NCI-H1436 (cell line): Measurements from ENCODE around the gene CDK1.

Experiments
- DNase-seq: peaks from one replicate; lab custom pipeline; 2025; lab: John Stamatoyannopoulos, UW

Gene CDK1

DNA sequence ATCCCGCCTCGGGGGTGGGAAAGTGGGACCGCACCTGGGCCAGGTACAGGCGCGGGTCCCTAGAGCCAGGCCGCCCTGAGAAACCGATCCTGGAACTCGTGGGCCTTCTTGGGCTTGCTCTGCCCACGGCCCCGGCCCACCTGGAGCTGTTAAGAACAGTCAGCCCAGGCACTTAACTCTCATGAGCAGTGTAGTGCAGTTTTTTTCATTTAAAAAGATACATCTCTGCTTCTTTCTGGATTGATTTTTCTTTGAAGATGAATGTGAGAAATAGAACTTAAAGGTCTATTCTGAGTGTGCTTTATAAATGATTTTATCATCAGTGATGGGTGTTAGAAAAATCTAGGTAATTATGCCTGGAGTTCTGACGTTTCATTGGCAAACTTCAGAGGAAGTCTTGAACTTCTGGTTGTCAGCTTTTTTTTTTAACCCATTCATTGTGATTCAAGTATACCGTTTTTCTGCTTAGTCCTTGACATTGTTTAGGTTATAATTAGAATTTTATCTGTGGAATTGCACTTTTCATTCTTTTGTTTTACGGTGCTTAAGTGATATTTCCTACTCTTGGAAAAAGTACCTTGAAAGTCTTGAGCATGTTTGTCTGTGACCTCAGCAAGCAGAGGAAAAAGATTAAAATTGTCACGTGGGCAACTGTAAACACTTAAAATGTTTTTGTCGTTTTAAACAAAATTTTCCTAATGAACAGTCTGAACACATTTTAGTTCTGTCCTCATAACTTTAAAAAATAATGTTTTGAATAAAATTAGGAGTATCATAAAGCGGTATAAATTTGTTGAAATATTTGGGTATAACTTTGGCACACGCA, 906 bp downstream of the CDK1 start:
- DNase-seq, result no peak

DNA sequence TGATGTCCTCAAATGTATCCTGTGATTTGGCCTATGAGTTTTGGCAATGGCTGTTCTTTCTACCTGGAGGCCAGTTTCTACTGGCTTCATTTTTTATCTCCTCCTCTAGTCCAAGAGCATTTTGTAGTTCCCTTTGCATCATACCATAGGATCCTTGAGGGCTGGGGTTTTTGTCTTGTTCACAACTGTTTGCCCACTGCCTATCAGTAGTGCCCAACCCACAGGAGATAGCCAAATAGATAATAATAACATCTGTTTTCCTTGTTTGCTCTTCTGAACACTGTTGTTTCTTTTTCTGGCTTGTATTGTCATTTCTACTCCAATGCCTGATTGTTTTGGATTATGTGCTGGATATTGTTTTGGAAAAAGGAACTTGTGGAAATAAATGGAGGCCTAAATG, 3.4 kb downstream of the CDK1 start:
- DNase-seq, result no peak

DNA sequence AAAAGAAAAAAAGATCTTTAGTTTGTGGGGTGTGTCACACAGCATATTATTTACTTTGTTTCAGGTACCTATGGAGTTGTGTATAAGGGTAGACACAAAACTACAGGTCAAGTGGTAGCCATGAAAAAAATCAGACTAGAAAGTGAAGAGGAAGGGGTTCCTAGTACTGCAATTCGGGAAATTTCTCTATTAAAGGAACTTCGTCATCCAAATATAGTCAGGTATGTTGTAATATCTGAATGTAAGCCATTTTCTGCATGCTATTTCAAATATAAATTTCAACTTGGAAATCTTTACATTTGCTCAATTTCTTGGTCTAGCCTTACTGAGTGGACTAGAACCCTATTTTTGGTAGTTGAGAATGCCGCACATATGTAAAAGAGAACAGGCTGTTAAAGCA, 6.4 kb downstream of the CDK1 start:
- DNase-seq, result no peak

DNA sequence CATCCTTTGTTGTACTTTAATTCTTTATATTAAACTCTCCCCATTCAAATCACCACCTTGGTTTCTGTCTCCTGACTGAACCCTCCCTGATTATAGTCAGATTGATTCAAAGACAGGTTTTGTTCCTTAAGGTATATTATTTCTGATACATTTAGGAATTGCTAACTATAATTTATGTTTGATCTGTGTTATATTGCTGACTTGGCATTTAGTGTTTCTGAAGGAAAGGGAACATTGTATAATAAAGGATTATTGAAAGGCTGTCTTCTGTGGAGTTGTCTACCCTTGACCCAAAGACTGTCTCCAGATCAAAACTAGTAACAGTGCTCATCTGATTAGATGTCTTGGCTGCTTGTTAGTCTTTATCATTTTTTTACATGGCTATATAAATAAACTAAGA, 10.3 kb downstream of the CDK1 start:
- DNase-seq, result no peak

DNA sequence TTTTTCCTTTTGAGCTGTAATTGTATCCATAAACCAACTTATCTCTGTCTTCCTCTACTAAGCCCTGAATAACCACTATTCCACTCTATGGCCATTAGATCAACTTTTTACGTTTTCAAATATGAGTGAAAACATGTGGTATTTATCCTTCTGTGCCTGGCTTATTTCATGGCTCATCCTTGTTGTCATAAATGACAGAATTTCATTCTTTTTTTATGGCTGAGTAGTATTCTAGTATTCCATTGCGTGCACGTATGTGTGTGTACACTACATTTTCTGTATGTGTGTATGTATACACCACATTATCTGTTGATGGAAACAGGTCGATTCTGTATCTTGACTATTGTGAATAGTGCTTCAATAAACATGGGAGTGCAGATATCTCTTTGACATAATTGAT, 11.1 kb downstream of the CDK1 start:
- no peak for DNase-seq

DNA sequence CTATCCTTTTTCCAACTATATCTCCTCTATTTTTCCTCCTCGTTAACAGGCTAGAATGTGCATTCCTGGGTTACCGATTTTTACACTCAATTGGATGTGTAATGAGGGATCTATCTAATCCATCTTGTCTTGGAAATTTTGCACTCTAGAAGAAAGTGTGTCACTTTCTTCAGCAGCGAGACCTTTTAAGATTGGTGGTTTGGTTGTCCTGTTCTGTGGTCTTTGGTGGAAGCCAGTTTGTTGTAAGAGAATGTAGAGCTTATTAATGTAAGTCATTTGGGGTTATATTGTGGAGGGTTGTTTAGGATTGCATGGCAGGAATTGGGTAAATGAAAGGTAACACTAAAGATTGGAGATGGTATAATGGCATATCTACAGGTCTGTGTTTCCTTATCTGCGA, 16.7 kb downstream of the CDK1 start:
- DNase-seq, result no peak

DNA sequence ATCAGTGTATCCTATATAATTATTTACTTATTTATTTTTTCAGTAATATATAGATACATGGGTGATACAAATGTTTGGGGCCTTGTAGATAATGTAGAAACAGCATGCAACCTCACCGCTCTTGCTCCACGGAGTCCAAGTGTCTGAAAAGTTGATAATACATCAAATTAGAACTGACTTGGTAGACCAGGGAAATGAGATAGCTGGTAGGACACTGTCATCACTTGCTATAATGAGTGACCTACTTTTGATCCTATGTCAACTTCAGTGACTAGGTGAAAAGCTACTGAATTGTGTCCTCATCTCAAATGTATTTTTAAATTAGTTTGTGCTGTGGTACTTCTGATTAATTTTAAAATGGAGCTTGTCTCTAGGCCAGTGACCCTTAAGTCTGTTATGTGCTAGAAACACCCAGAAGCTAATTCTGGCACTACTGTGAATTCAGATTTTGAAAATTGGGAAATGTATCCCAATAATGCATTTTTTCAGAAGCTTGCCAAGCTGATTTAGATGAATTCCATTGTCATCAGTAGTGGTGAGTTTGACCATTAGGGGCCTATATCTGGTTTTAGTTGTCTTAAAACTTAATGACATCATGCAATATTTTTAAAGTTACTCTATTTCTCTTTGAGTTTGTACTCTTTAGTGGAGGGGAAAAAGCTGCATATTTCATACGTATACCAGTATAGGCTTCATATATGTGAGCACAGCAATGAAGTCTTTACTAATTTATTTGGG, 17.4 kb downstream of the CDK1 start:
- DNase-seq, result no peak

DNA sequence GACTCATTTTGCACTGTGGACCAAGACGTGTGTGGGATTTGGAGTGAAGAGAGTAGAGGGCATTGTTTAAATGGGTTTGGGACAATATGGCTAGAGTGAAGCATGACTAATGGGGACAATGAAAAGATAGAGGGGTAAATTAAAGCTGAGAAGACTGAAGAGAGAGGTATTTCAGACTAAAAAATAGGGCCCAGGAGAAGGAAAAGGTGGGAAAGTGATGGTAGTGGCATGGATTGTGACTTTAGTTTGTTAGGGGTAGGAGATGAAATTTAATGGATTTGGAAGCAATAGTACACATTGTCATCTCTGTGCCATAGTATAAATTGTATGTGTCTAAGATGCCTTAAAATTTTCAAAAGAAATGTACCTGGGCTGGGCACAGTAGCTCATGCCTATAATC, 18.2 kb downstream of the CDK1 start:
- no peak for DNase-seq

DNA sequence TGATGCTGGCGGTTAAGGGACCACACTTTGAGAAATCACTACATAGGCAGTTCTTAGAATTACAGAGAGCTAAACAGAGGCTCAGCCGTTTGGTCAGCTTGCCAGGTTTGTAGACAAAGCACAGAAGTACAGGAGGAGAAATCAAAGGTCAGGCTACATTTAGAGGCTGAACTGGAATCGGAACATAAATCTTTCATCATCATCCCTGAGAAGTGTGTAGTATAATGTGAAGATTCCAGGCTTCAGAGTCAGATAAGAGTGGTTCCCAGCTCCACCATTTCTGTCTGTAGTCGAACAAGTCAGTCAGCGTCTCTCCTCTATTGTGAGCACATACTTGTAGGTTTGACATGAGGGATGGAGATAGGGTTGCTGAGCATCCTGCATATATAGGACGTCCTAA, 18.9 kb downstream of the CDK1 start:
- DNase-seq, result no peak

DNA sequence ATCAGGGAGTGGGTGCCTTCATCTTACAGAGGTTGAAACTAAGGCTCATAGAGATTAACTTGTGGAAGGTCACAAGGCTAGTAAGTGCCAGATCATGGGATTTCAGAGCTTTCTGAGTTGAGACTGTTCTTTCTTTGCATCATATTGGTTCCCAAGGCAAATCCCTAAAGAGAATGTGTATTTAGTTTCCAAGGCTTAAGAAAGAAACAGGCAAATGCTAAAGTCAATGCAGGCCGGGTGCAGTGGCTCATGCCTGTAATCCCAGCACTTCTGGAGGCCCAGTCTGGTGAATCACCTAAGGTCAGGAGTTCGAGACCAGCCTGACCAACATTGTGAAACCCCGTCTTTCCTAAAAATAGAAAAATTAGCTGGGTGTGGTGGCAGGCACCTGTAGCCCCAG, 19.8 kb downstream of the CDK1 start:
- DNase-seq, result no peak

DNA sequence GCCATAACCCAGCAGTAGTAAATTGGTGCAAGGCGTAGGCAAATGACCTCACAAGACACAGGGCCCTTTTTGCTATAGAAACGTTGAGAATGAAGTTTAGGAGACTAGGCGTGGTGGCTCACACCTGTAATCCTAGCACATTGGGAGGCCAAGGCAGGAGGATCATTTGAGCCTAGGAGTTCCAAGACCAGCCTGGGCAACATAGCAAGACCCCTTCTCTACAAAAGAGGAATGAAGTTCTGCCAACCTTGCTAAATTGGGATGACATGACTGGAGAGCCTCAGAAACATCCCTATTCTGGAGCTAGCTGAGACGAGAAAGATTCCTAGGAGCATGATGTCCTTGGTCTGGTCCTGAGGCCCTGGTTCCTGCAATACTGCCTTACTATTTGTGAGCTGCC, 20.6 kb downstream of the CDK1 start:
- DNase-seq, result no peak

DNA sequence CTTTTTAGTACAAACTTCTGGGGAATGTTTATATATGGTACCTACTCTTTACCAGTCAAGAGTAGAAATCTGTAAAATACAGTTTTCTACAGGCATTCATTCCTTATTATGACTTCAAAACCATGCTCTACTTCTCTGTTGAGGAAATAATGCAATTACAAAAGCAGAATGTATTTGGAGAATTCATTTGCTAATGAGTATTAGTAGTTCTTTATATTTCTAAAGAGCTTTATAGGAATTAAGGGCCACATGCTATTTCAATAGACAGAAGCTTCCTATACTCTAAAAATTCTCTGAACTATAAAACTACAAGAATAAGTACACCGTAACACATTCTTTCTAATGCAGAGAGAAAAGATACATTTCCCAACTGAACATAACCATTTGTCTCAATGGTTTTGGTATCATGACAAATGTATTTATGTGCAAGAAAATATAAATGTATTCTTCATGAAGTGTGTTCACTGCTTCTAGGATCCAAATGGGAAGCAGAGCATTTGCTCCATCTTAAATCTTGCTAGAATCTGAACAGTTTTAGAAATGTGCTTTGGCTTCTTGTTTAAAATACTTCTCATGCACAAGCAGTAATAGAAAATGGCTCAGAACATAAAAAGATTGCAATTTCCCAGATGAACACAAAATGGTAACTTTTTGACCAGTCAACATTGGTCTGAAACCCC, 21.8 kb downstream of the CDK1 start:
- no peak for DNase-seq

DNA sequence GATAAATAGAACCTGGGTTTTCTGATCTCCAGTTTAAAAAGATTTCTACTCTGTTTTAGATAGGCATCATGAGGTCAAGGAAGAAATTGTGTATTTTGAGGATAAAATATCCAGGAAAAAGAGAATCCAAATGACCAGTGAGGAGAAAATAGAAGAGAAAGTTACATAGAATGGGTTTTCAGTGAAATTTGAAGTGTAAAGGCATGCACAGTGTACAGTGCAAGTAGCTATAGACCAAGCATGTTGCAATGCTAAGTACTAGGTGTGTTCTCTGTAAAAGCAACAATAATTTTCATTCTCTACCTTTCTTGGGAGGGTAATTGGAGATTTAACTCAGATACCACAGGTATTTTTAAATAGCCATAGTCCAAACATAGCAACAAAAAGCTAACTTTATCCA, 22.6 kb downstream of the CDK1 start:
- no peak for DNase-seq

DNA sequence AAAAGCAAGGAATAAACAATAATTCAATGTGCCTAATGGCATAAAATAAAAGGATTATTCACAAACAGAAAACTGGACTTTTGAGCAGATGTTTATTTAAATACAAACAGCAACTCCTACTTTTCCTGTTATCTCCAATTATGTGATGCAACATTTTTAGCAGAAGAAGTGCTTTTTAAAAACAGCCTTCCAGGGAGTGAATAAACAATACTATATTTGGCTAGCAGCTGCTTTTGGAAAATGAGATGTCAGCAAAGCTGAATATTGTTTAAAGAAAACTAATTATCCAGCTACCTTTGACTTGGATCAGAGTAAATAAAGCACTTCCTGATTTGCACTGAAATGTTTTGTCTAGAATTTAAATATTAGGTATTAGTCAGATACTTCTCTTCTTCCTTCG, 23.2 kb downstream of the CDK1 start:
- DNase-seq, result no peak

DNA sequence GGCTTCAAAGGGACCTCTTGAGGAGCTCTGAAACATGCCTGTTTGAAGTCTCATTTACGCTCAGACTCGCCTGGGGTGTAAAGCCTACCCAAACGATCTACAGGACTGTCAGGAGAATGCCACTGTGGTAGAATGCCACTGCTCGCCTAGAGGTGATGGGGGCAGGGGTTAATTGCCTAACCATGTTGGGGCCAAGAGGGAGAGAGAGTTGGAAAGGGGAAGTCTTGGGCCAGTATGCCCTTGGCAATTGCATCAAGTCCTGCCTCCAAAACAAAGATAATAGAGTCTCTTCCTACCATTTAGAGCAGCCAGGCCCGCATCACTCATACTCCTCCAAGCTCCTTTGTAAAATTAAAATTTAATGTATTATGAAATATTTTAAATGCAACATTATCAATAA, 25.2 kb downstream of the CDK1 start:
- DNase-seq, result no peak

DNA sequence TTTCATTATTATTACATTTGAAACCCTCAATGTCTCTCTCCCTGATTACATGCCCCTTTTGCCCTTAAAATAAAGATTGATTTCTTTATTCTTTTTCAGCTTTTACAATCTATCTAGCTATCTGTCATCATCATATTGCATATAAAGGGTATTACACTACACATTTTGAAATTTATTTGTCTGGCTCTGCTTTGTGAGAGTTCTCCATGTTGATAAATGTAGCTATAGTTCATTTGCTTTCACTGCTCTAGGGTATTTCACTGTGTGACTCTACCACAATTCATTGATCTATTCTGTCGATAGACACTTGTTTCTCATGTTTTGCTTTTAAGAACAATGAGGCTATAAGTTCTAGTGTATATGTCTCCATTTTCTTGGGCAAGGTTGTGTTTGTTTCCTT, 25.6 kb downstream of the CDK1 start:
- no peak for DNase-seq

DNA sequence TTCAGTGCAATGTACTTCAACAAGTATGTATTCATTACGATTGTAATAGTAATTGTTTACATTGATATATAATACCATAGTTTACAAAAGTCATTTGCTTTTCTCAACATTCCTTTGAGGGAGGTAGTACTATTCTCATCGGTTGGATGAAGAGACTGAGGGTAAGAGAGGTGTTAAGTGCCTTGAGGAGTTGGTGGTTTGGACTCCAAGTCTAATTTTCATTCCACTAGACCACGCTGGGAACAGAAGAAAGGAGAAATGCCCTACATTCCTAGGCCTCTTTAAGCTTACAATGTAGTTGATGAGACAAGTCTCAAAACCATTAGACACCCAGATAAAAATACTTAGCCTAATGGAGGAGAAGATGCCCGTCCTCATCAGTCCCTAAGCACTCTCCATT, 28.6 kb downstream of the CDK1 start:
- no peak for DNase-seq

DNA sequence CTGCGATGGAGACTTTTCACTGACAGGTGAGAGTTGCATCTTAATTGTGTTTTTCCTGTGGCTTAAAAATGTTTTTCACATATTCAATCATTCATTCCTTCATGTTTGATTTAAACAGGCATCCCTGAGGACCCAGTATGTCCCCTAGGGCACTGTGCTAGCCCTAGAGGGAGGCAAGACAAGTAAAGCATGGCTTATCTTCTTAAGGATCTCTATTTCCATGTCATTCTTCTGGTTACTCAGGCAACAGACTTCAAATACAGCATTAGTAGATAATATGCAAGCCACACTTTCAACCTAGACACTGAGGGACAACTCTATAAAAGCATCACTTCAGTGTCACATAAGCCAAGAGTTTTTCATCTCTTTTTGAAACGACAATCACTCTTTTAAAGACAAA, 29.2 kb downstream of the CDK1 start:
- DNase-seq, result no peak

DNA sequence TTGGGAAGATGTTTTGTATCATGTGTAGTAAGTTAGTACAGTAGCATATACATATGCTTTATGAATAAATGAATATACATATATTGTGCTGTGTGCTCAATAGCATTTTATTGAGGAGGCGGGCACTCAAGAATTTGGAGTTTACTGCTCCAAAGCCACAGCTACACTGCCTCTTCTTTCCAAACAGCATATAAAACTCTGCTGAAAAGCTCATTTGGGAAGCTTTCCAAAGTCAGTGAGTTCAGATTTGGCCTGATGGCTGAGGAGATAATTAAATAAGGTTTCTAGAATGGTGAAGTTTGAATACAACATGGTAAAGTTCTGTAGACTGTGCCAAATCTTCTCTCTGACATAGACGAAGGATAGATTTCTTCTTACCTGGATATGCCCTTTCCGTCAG, 29.8 kb downstream of the CDK1 start:
- DNase-seq, result no peak

DNA sequence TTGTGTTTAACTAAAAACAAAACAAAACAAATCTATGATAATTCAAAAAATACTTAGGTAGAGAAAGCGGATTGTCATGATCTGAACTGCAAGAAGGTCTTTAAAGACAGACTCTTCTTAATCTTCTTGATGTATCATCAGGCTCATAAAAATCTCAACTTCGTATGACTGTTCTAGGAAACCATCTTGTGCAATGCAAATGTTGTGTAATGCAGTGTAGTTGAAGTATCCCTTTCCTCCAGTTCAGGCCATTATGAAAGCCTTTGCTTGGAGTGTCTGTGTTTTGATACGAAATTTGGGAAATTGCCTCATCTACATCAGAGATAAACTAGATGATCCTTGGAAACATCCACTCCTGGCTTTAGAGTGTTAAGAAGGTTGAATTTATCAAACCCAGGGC, 30.9 kb downstream of the CDK1 start:
- no peak for DNase-seq

DNA sequence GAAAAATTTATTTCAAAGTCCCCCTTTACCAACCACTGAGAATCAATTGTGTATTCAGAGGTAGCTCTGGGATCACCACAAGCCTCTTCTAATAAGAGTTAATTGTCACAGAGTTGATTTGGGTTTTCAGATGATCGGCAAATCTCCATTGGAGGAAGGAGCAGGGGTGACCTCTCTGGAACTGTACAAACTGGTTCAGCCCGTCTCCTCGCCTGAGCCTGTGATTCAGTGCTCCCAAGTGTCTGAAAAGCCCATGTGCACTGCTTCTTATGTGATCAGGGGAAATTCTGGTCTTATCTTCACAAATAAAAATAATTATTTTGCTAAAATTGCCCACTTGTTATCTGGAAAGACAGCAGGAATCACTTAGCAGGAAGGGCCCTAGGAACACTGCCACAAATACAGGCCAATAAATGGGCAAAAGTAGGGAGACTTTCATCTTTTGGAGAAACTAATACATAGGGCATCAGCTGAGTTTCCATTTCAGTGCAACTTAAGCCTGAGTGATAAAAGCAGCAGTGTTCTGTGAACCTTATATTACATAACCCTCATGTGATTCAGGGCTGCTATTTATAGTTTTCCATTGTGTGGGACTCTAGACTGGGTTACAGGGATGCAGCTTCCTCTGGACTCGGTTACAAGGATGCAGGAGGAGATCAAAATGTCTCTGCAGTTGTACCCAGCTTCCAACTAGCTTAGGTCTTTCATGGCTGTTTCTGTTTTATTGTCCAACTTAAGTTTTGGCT, 32.3 kb downstream of the CDK1 start:
- no peak for DNase-seq

DNA sequence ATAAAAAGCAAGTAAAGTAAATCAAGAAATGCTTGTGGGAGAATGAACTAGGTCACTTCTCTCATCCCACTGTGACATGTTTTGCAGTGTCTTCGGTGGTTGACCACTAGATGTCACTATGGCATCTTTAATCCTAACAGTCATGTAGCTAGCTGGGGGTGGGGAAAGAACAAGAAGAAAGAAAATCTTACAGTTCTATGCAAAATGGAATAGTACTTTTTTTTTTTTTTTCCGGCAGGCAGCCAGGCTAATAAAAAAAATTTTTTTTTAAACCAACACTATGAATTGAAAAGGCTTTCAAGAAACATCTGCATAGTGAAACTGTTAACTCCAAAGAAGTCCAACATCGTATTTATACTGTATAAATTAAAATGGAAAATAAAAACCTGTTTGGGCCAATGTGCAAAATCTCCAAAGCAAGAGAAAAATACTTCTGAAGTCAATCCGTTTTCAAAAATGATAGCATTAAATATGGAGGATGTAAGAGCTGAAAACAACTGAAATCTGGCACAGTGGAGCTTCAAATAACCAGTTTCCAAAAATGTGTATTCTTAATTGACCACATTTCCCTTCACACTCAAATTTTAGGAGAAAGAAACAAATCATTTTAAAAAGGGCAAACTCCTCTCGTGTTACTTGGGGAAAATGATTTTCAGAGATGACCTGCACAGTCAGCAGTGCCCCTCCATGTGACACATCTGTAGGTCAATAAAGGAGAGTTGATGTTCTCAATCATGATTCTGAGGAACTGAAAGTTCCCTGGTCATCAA, 38.5 kb downstream of the CDK1 start:
- DNase-seq, result peak; percentile 72
